ENCODE results near the gene ABCB4. TPM values are rescaled to one million over a fixed set of nuclear protein-coding genes. Genes with fewer than 3 reads are reported as not detected.

ABCB4 gene
- 1 to 10 TPM in 2 of 4 donors, under 1 TPM in 2; 0.08 to 2.1 (median 0.76) TPM for total RNA-seq

DNA sequence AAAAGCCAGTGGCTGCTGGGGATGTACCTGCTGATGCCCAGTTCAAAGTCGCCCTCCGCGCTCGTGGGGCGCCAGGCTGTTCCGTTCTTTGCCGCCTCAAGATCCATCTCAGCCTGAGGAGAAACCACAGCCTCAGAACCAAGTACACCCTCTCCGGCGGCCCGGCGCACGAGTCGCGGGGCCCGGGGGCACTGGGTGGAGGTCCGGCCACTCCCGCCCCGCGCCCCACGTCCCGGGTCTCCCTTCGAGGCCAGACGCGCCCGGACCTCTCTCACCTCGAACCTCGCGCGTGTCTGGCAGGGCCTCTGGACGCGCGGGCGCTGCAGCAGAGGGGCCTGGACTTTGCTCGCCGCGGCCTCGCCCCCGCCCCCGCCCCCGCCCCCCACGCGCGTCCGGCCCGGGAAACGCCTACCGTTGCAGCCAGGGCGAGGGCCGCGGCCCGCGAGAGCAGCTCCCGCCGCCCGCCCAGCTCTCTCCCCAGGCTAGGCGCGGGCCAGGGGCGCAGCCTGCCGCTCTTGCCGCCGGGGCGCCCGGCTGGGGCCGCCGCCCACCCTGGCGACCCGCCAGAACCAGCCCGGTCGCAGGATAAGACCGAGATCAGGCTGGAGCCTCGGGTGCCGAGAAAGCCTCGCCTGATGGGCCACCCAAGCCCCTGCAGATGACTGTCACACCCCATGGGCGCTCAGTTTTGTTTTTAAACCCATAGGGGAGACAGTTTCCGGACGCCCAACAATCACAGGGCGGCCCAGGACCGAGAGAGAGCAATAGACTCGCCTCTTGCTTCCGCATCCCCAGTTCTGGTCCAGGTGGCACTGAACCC is at the start of gene ABCB4:
Gene ABCB4 (minus strand): TSS at position 322 of the 820 bp plus-strand sequence. CDS start 215 bp downstream, at position 107.
- TF ChIP-seq POLR2A (IDR thresholded peaks at IDR 0.05), result no peak
- TF ChIP-seq, protein P1, sequence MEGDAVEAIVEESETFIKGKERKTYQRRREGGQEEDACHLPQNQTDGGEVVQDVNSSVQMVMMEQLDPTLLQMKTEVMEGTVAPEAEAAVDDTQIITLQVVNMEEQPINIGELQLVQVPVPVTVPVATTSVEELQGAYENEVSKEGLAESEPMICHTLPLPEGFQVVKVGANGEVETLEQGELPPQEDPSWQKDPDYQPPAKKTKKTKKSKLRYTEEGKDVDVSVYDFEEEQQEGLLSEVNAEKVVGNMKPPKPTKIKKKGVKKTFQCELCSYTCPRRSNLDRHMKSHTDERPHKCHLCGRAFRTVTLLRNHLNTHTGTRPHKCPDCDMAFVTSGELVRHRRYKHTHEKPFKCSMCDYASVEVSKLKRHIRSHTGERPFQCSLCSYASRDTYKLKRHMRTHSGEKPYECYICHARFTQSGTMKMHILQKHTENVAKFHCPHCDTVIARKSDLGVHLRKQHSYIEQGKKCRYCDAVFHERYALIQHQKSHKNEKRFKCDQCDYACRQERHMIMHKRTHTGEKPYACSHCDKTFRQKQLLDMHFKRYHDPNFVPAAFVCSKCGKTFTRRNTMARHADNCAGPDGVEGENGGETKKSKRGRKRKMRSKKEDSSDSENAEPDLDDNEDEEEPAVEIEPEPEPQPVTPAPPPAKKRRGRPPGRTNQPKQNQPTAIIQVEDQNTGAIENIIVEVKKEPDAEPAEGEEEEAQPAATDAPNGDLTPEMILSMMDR (IDR thresholded peaks at IDR 0.05), result no peak
- DNase-seq (ENCODE audit: low spot score in 2 of 2), result no peak
- WGBS, 2 donors, result 6 to 15% methylated on average over 34 to 69 of the region's 80 CpGs
- intact Hi-C loops (cut with DNase I; ENCODE audit: low total_unique reads), result no loop called here
- peak within 1 kb of the TSS; percentile 22 for H3K4me3 ChIP-seq (ENCODE audit: low read depth, poor library complexity, severe bottlenecking)

GRCh38 chr7:87518735-87519134 is 43.3 kb upstream of the ABCB4 start:
- H3K4me3 ChIP-seq (ENCODE audit: low read depth, poor library complexity, severe bottlenecking), result no peak overlapping the region
- intact Hi-C loops (cut with DNase I; ENCODE audit: low total_unique reads), result no loop called here
- TF ChIP-seq, protein P1 (IDR thresholded peaks at IDR 0.05), result no peak
- TF ChIP-seq POLR2A (IDR thresholded peaks at IDR 0.05), result no peak
- 63 to 77% methylated on average over 2 of the region's 2 CpGs for WGBS, 2 donors
- no peak for DNase-seq (ENCODE audit: low spot score in 2 of 2)

DNA sequence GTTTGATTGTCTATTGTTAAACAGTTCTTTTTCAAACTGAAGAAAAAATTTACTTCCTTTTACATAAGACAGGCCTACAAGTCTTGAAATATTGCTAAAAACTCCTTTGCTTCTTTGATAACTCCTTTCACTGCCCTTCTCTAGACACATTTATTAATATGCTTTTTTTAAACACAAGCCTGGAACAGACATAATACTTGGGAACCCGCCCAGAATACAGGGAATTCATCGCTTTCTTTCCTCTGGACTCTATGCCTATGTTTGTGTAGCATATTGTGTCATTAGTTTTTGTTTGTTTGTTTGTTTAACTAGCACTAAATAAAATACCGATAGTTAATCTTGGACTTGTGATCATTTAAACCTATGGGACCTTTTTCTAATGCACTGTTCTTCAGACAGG is 42.4 kb upstream of the ABCB4 start:
- H3K4me3 ChIP-seq (ENCODE audit: low read depth, poor library complexity, severe bottlenecking), result no peak overlapping the region
- DNase-seq (ENCODE audit: low spot score in 2 of 2), result no peak
- intact Hi-C loops (cut with DNase I; ENCODE audit: low total_unique reads), result no loop called here
- TF ChIP-seq, protein P1 (IDR thresholded peaks at IDR 0.05), result no peak
- TF ChIP-seq POLR2A (IDR thresholded peaks at IDR 0.05), result no peak
- 84 to 88% methylated on average over 3 of the region's 3 CpGs for WGBS, 2 donors

DNA sequence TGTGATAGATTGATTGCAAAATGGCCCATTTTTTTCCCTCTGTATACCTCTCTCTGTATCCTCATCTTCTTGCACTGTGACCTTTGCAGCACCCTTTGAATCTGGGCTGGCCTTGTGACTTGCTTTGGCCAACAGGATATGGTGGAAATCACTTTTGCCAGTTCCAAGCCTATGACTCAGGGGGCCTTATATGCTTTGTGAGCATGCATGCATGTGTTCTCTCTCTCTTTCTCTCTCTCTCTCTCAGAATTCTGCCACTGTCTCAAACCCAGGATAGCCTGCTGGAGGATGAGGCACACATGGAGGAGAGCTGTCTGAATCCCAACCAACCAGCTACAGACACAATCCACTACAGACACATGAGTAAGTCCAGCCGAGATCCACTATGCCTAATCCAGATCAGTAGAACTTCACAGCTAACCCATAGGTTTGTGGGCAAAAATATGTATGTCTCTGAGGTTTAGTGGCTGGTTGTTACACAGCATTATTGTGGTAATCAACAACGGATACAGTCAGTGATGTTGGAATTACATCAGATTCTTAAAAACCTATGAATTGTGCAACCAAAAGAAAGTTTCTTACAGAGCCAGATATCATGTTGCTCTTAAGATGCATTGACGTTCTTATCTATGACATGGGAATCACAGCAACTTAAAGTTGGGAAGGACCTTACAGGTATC is 41.8 kb upstream of the ABCB4 start:
- TF ChIP-seq, protein P1 (IDR thresholded peaks at IDR 0.05), result no peak
- no peak for TF ChIP-seq POLR2A (IDR thresholded peaks at IDR 0.05)
- H3K4me3 ChIP-seq (ENCODE audit: low read depth, poor library complexity, severe bottlenecking), result no peak overlapping the region
- intact Hi-C loops (cut with DNase I; ENCODE audit: low total_unique reads), result no loop called here
- 69 to 76% methylated on average over 3 of the region's 3 CpGs for WGBS, 2 donors
- DNase-seq (ENCODE audit: low spot score in 2 of 2), result no peak

DNA sequence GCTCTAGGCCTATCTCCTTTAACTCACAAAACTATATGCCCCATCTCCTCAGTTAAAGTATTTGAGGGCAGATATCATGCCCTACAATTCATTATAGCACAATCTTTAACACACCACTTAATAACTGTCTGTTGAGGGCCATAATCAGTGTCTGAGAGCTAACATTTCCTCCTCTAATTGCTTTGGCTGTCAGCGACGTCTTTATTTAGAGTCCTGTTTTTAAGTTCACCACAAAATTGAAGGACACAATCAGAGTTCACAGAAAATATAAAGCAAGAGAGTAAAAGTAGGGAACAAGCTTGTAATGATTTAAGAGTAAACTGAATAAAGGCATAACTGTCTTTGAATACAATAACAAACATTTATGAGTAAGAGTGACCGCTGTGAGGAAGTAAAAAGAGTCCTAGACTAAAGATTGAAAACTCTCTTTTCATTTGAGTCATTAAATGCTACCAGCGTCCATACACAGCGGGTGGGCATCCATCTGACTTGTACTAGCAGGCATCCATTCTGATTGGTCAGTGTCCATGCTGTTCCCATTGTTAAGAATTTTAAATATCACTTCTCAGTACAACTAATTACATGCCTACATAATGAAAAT is 38.4 kb upstream of the ABCB4 start:
- H3K4me3 ChIP-seq (ENCODE audit: low read depth, poor library complexity, severe bottlenecking), result no peak overlapping the region
- intact Hi-C loops (cut with DNase I; ENCODE audit: low total_unique reads), result no loop called here
- 89 to 93% methylated on average over 5 of the region's 5 CpGs for WGBS, 2 donors
- no peak for DNase-seq (ENCODE audit: low spot score in 2 of 2)
- TF ChIP-seq, protein P1 (IDR thresholded peaks at IDR 0.05), result no peak
- no peak for TF ChIP-seq POLR2A (IDR thresholded peaks at IDR 0.05)

All from lower leg skin (tissue), 4 donors.